ENCODE measurements around the gene OR1N2.
"Not testable (repeated sequence)": the region's sequence is repeated elsewhere in the genome, so short reads cannot be mapped to it uniquely, and the experiment has no call there.

The OR1N2 gene, protein sequence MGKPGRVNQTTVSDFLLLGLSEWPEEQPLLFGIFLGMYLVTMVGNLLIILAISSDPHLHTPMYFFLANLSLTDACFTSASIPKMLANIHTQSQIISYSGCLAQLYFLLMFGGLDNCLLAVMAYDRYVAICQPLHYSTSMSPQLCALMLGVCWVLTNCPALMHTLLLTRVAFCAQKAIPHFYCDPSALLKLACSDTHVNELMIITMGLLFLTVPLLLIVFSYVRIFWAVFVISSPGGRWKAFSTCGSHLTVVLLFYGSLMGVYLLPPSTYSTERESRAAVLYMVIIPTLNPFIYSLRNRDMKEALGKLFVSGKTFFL

DNA sequence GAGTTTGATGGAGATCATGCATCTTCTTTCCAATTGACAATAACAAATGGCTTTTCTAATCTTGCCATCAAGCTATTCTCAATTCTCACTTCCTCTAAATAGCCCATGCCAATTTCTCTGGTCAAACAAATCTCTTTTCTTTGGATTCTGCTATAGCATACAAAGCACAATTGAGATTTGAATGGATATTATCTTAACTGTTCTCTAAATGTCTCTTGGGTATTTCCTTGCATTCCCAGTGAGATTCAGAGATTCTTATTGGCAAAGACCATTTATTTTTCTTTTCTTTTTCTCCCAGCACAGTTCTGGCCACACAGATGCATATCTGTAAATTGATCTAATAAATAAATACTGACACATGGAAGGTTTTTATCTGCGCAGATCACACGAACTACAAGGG, at the start of gene OR1N2:
Gene OR1N2 (plus strand): TSS at position 301 of the 400 bp plus-strand sequence. CDS start 100 bp downstream, outside the sequence.
- DNase-seq (ENCODE audit: low read depth in 1 of 2, low spot score in 1 of 2): no peak

DNA sequence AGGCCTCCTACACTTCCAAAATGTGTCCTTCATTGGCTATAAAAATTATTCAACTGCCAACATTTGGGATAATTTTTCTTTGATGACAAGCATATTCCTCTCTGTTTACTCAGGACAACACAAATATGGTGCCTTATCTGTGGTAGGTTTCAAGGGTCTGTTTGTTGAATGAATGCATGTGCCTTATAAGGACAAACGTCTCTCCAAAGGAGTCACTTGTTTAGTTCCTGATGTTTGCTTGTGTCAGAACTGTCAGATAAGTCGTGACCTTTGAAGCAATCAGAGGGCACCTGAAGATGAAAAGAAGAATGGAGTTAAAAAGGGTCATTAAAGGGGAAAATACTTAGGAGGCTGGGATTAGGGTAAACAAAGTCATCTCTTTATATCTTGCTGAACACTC, 45.9 kb upstream of the OR1N2 start:
- no peak for DNase-seq (ENCODE audit: low read depth in 1 of 2, low spot score in 1 of 2)

DNA sequence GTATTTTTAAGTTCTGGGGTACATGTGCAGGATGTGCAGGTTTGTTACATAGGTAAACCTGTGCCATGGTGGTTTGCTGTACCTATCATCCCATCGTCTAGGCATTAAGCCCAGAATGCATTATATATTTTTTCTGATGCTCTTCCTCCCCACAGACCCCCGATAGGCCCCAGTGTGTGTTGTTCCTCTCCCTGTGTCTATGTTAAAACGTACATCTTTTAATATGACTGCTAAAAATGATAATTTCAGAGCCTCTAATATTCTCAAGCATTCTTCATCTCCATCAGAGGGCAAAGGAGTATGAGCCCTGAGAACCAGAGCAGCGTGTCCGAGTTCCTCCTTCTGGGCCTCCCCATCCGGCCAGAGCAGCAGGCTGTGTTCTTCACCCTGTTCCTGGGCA, 42.4 kb upstream of the OR1N2 start, which contains the start of gene OR1J2:
Gene OR1J2 (plus strand): TSS at position 301 of the 400 bp plus-strand sequence. CDS start 0 bp downstream, at position 301.
- no peak for DNase-seq (ENCODE audit: low read depth in 1 of 2, low spot score in 1 of 2)

DNA sequence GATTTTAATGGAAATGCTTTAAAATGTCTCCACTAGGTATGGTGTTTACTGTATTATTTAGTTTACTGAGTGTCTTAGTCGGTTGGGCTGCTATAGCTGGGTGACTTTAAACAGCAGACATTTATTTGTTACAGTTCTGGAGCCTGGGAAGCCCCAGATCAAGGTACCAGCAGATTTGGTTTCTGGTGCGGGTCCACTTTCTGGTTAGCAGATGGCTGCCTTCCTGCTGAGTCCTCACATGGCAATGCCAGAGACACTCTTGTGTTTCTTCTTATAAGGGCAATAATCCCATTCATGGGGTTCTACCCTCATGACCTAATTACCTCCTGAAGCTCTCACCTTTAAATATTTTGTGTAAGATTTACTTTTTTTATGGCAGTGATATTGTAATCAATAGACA, 34.7 kb upstream of the OR1N2 start:
- DNase-seq (ENCODE audit: low read depth in 1 of 2, low spot score in 1 of 2): no peak

DNA sequence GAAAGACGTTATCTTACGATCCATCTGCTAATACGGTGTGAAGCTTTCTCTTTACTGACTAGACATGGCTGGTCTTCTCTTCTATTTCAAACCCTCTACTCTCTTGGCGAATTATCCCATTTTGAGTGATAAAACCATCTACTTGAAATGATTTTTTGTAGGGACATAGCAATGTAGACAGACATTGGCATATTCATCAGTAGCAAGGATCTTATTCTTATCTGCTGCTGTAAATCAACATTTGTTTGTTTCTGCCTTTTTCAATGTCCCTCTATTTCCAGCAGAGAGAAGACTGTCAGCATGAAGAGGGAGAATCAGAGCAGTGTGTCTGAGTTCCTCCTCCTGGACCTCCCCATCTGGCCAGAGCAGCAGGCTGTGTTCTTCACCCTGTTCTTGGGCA, 34.1 kb upstream of the OR1N2 start, which contains the start of gene OR1J4:
Gene OR1J4 (plus strand): TSS at position 301 of the 400 bp plus-strand sequence. CDS start 0 bp downstream, at position 301.
- no peak for DNase-seq (ENCODE audit: low read depth in 1 of 2, low spot score in 1 of 2)

DNA sequence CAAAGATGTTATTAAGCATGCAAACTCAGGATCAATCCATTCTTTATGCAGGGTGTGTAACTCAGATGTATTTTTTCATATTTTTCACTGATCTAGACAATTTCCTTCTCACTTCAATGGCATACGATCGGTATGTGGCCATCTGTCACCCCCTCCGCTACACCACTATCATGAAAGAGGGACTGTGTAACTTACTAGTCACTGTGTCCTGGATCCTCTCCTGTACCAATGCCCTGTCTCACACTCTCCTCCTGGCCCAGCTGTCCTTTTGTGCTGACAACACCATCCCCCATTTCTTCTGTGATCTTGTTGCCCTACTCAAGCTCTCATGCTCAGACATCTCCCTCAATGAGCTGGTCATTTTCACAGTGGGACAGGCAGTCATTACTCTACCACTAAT, 33.5 kb upstream of the OR1N2 start:
- no peak for DNase-seq (ENCODE audit: low read depth in 1 of 2, low spot score in 1 of 2)

DNA sequence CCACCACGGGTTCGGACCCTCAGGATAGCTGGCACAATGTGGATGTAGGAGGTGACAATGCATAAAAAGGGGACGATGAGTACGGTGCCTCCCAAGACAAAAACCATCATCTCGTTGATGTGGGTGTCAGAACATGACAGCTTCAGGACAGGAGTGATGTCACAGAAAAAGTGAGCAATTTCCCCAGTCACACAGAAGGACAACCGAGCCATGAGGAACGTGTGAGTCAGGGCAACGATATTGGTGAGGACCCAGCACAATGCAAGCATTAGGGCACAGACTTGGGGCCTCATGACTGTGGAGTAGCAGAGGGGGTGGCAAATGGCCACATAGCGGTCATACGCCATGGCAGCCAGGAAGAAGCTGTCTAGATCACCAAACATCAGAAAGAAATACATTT, 26.3 kb upstream of the OR1N2 start:
- DNase-seq (ENCODE audit: low read depth in 1 of 2, low spot score in 1 of 2): no peak

DNA sequence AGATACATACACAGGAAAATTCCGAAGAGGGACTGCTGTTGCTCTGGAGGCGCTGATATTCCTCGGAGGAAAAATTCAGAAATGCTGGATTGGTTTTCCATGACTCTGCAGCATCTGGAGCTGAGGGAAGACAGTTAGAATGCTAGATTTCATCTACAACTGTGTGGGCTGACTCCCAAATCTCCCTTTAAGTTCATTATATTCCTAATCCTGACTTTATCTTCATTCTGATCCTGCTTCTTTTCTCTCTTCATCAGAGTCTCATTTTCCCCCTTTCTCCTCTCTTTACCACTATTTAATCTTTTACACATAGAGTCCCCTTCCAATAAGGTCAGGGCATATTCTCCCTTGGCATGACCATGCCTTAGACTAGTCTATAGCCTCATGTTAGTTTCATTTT, 25.7 kb upstream of the OR1N2 start, which contains the start of gene OR1N1:
Gene OR1N1 (minus strand): TSS at position 101 of the 400 bp plus-strand sequence. CDS start 0 bp downstream, at position 101.
- DNase-seq (ENCODE audit: low read depth in 1 of 2, low spot score in 1 of 2): no peak

DNA sequence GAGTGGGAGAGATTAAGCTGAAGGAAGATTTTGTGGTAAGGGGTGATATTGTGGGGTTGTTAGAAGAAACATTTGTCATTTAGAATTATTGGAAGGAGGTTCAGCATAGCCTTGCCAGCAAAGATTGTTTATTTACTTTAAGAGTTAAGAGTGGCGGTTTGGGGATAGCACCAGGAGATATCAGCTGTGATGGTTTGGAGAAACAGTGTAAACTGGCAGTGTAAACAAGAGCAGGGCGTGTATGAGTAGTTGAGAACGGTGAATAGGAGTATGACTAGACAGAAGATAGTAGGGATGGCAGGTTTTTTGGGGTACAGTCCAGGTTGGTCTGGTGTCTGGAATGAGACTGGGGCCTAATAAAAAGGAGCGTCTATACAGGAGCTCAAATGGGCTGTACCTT, 21.8 kb upstream of the OR1N2 start:
- not testable (repeated sequence) for DNase-seq (ENCODE audit: low read depth in 1 of 2, low spot score in 1 of 2)

DNA sequence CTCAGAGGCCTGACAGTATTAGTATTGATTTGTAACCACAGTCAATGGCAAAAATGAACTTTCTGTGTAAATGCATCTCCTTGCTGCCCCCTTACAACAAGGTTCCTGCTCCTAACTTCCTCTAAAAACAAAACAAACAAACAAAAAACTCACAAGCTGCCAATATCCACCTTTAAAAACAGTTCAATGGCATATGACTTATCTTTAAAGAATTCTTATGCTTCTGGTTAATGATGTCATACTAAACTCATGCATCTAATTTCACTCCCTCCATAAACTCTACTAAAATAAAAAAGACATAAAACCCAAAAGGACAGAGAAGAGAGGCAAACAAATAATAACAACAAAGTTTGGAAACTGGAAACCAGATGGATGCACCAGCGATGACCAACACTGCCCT, 16.8 kb upstream of the OR1N2 start:
- no peak for DNase-seq (ENCODE audit: low read depth in 1 of 2, low spot score in 1 of 2)

DNA sequence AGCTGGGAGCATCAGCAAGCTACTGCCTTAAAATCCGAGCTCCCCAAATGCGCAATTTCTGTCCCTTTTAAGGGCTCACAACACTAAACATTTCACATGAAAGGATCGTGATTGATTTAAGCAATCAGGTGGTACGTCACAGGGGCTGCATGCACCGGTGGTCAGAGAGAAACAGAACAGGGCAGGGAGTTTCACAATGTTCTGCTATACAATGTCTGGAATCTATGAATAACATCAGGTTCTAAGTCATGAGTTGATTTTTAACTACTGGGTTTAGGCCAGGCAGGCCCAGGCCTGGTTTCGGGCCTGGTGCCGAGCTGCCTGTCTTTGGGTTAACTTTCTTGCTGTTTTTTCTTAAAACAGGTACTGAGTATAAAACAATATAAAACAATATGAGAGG, 15.8 kb upstream of the OR1N2 start:
- DNase-seq (ENCODE audit: low read depth in 1 of 2, low spot score in 1 of 2): not testable (repeated sequence)

DNA sequence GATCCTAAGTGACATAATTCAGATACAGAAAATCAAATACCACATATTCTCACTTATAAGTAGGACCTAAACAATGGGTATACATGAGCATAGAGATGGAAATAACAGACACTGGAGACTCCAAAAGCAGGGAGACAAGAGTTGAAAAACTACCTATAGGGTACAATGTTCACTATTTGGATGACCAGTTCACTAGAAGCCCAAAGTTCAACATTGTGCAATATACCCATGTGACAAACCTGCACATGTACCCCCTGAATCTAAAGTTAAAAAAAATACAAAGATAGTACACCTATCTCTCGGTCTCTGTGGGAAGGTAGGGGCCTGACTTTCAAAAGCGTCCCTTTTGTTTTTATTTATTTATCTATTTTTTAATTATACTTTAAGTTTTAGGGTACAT, 14.2 kb upstream of the OR1N2 start:
- no peak for DNase-seq (ENCODE audit: low read depth in 1 of 2, low spot score in 1 of 2)

DNA sequence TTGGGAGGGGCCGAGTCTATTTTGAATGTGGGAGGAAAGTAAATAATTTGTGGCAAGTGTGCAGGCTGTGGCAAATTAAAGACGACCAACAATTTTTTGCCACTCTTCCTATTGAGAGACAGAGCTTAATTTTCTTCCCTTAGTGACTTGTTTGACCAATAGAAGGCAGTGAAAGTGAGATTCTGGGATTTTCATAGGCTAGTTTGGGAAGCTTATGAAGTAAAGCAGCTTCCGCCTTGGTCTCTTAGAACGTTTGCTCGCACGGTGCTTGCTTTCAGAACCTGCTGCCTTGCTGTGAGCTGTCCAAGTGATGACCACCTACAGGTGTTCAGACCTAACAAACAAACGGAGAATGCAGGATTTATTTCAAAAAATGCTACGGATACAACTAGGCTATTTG, 6.7 kb upstream of the OR1N2 start:
- DNase-seq (ENCODE audit: low read depth in 1 of 2, low spot score in 1 of 2): no peak

DNA sequence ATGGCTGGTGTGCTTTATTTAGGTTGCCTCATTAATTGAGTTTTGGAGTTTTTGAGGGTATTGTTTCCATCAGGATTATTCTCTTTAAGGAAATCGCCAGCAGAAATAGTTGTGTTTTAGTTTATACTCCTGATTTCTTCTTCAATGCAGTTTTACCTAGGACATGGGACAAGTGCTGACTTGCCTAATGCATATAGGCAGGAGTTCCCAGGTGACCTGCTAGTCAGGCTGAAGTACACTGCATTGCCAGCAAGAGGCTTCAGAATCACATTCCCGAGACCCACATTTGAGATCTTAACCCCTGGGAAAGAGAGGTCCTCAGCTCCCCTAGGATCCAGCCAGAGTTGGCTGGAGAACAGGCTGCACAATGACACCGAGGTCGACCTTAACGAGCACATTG, 1.5 kb upstream of the OR1N2 start:
- DNase-seq (ENCODE audit: low read depth in 1 of 2, low spot score in 1 of 2): no peak

DNA sequence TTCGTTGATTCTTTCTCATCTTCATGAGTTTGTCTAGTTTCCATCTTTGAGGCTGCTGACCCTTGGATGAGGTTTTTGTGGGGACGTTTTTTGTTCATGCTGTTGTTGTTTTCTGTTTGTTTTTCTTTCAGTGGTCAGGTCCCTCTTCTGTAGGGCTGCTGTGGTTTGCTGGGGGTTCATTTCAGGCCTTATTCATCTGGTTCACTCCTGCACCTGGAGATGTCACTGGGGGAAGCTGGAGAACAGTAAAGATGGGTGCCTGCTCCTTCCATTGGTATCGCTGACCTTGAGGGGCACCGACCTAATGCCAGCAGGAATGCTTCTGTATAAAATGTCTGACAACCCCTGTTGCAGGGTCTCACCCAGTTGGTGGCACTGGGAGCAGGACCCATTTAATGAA, 8.5 kb downstream of the OR1N2 start:
- no peak for DNase-seq (ENCODE audit: low read depth in 1 of 2, low spot score in 1 of 2)

DNA sequence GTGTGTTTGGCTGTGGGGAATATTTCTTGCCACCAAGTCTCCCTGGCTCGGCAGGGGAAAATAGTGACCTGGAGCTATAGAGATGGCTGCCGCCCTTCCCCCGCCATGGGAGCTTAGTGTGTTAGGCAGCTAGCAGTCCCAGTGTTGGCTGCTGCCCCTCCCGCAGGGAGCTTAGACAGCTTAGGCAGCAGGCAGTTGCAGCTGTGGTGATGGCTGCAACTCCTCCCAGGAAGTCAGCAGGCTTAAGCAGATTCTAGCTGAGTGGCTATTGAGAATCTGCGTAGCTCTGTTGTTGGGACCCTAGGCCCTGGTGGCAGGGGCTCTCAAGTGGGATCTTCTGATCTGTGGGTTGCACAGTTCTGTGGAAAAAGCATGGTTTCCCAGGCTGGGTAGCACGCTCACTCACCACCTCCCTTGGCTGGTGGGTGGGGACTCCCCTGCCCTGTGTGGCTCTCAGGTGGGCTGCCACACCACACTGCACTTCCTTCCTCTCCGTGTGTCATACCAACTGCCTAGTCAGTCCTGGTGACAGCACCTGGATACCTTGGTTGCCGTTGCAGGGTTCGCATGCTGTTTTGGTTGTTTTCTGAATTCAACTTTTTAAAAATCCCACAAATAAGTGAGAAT, 9.3 kb downstream of the OR1N2 start:
- no peak for DNase-seq (ENCODE audit: low read depth in 1 of 2, low spot score in 1 of 2)

DNA sequence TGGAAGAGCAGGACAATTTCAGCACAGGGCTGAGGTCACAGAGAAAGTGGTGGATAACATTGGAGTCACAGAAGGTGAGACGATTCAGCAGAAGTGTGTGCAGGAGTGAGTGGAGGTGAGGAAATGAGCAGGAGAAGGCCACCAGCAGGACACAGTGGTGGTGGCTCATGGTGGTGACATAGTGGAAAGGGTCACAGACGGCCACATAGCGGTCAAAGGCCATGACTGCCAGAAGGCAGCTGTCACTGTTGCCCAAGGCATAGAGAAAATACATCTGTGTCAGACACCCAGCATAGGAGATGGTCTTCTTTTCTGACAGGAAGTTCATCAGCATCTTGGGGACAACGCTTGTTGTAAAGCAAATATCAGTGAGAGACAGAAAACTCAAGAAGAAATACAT, 15.0 kb downstream of the OR1N2 start:
- no peak for DNase-seq (ENCODE audit: low read depth in 1 of 2, low spot score in 1 of 2)

DNA sequence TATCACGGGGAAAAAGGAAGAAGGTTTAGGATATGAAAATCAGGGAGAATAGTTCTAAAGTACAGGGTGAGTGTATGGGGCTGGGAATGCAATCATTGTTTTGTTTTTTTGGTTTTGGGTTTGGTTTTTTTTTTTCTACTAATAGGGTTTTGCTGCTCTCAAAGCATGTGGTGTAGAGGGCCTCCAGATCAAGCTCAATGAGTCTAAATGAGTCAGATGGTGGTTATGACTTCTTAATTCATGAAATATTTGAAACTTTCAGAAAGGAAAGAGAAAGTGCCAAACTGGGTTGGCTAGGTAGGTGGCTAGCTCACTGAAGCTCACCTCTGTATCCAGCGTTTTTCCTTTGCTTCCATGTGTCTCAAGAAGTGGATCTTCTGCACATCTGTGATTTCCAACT, 19.5 kb downstream of the OR1N2 start:
- DNase-seq (ENCODE audit: low read depth in 1 of 2, low spot score in 1 of 2): no peak

DNA sequence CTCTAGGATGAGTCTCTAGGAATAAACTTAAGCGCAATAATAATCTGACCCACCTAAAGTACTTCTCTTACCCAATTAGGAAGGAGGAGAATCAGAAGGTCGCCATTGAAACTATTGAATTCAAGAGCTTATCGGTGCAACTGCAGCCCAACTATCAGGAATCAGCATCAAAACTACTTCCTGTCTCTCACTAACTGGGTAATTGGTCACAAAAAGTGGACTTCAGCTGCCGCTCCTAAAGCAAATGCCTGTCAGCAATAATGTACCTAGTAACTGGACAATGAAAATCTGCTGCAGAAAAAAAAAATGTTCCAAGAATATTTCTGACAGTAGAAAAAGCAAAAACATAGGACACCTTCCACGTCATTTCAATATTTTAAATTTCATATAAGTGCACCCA, 27.0 kb downstream of the OR1N2 start:
- DNase-seq (ENCODE audit: low read depth in 1 of 2, low spot score in 1 of 2): no peak

DNA sequence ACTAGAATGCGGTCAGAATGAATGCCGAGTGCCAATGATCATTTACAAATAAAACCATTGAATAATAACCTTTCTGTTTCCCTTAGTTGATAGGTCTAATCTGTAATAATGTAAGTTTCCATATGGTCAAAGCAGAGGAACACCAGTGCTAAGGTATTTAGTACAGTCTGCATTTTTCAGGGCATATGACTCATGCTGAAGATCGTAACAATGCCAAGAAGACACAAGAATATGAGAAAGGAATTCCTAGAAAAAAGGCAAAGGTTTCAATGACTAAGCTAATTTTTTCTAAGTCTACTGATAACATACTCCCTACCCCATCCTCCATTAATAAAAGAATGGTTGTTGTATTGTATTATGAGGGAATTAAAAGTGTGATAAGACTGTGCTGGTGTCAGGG, 27.4 kb downstream of the OR1N2 start:
- DNase-seq (ENCODE audit: low read depth in 1 of 2, low spot score in 1 of 2): no peak

DNA sequence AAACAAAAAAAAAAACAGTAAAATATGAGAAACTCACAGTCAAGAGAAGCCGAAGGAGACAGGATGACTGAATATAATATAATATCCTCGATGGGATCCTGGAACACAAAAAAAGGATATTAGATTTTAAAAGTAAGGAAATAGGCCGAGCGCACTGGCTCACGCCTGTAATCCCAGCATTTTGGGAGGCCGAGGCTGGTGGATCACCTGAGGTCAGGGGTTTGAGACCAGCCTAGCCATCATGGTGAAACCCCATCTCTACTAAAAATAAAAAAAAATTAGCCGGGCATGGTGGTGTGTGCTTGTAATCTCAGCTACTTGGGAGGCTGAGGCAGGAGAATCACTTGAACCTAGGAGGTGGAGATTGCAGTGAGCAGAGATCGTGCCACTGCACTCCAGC, 30.4 kb downstream of the OR1N2 start, which contains the start of gene OR1L8:
Gene OR1L8 (minus strand): TSS at position 101 of the 400 bp plus-strand sequence. CDS start 14,907 bp downstream, outside the sequence.
- not testable (repeated sequence) for DNase-seq (ENCODE audit: low read depth in 1 of 2, low spot score in 1 of 2)

Data from stimulated activated CD4-positive, alpha-beta T cell treated with anti-CD3 and anti-CD28 coated beads, Interleukin-15, amount 100 ng/mL, for 1 hour (primary cell).